NT2/D1 (cell line): ENCODE measurements around the gene MED20.

ENCODE experiments used
- SUZ12 ChIP-seq: IDR thresholded peaks from 2 replicates; pipeline ENCODE4 v1.6.1; 2011; ENCODE audit not compliant: insufficient read length, insufficient read depth; ENCODE audit errors: extremely low read depth
- ZNF274 ChIP-seq: IDR thresholded peaks from 2 replicates; pipeline ENCODE4 v1.6.1; 2011; ENCODE audit warnings: mild to moderate bottlenecking, low read depth, low read length

DNA sequence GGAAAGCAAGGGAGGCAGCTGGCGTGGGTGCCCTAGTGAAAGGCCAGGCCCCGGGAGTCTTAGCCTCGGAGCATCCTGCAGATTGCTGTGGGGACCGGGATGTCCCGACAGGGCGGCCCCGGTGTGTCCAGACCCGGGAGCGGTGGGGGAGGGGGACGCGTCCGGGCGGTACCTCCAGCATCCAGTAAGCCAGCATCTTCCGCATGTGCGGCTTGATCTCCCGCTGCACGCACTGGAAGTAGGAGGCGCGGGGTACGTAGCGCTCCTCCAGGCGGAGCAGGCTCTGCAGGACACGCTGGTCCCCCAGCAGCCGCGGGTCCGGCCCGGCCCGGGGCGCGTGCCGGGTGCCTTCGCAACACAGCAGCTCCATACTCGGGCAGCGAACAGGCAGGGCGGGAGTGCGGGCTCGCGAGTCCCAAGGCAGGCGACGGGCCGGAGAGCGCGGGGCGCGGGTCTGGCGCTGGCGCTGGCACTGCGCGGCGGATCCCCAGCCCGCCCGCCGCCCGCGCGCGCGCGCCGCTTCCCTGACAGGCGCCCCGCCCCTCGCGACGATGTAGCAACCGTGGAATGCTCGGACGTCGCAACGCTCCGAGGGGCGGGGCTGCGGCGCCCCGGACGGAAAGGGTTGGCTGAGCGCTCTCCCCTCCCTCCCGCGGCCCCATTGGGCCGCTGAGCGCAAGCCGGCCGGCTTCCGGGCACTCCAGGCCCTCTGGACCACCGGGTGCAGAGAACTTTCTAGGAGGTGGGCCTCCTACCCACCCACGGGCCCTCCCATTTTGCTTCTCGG lies 20.5 kb upstream of the MED20 start, which contains the start of gene CCND3:
- TF ChIP-seq SUZ12 (no peak), ZNF274 (no peak)
